NCI-H69 (cell line): ENCODE results near the gene TRAPPC5.
"Not testable (repeated sequence)": the region's sequence is repeated elsewhere in the genome, so short reads cannot be mapped to it uniquely, and the experiment has no call there.

Experiments used
- DNase-seq: peaks from one replicate; lab custom pipeline; 2025; lab: John Stamatoyannopoulos, UW

TRAPPC5 gene

GRCh38 chr19:7680606-7681339, at the start of gene TRAPPC5:
TSS of gene TRAPPC5 (plus strand) at chr19:7680833. CDS start at chr19:7682254, 1,421 bp downstream.
- peak; percentile 93 for DNase-seq

GRCh38 chr19:7631577-7631976, 49.1 kb upstream of the TRAPPC5 start:
- DNase-seq: no peak

GRCh38 chr19:7632340-7633203, 48.1 kb upstream of the TRAPPC5 start:
- DNase-seq: no peak

- no peak for DNase-seq
These were observed 46.9 kb upstream of the TRAPPC5 start, which contains the start of gene PCP2 for GRCh38 chr19:7633698-7634097. TSS of gene PCP2 (minus strand) at chr19:7633719. CDS start at chr19:7633457, 262 bp downstream.

GRCh38 chr19:7635670-7636069, 45.0 kb upstream of the TRAPPC5 start:
- no peak for DNase-seq

GRCh38 chr19:7636317-7636690, 44.3 kb upstream of the TRAPPC5 start:
- no peak for DNase-seq

GRCh38 chr19:7636691-7637373, 43.8 kb upstream of the TRAPPC5 start, which contains the start of gene STXBP2:
TSS of gene STXBP2 (plus strand) at chr19:7637110. CDS start at chr19:7637150, 40 bp downstream.
- peak; percentile 94 for DNase-seq

GRCh38 chr19:7637374-7638256, 43.0 kb upstream of the TRAPPC5 start:
- DNase-seq: peak; percentile 44

GRCh38 chr19:7638802-7639465, 41.7 kb upstream of the TRAPPC5 start:
- DNase-seq: no peak

GRCh38 chr19:7639863-7640348, 40.7 kb upstream of the TRAPPC5 start:
- no peak for DNase-seq

GRCh38 chr19:7640803-7641202, 39.8 kb upstream of the TRAPPC5 start:
- no peak for DNase-seq

GRCh38 chr19:7641290-7642276, 39.0 kb upstream of the TRAPPC5 start:
- DNase-seq: no peak

- DNase-seq: no peak
These were observed 38.2 kb upstream of the TRAPPC5 start for GRCh38 chr19:7642295-7643030.

- DNase-seq: no peak
These were observed 37.6 kb upstream of the TRAPPC5 start for GRCh38 chr19:7643031-7643415.

- not testable (repeated sequence) for DNase-seq
These were observed 36.7 kb upstream of the TRAPPC5 start for GRCh38 chr19:7643629-7644549.

- no peak for DNase-seq
These were observed 36.1 kb upstream of the TRAPPC5 start for GRCh38 chr19:7644550-7644877.

- no peak for DNase-seq
These were observed 35.5 kb upstream of the TRAPPC5 start for GRCh38 chr19:7645163-7645562.
